ENCODE data around the gene FRS2. TPM values are rescaled to one million over a fixed set of nuclear protein-coding genes. Genes with fewer than 3 reads are reported as not detected.

FRS2 gene
- total and polyA plus RNA-seq, 2 of the 4 experiments (the other 2 are of a cell fraction): 12.4 to 58.3 TPM

DNA sequence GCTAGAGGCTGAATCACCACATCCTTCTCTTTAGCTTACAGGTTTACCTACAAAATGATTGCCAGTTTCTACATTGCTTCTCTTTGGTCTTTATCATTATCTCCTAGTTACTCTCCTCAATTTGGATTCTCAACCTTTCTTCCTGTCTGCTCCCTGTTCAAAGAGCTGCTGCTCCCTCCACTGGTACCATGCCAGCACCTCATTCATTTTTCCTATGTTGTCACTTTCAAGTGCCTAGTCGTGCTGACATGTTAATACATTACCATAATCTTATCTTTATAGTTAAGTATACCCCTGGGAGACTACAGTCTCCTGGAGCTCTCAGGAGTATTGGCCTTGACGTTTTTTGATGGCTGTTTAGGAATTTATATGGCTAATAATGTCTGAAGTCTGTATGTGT is 14.2 kb downstream of the FRS2 start:
- Histone ChIP-seq H3K36me3 (ENCODE audit: control insufficient read depth, insufficient read depth, low read length) (no peaks in the 10 kb centered on the region), H2BK20ac (ENCODE audit: low read depth, low read length) (no peak overlapping the region), H2BK120ac (ENCODE audit: low read depth, low read length) (no peak overlapping the region), H4K8ac (ENCODE audit: low read depth in 2 of 2, low read length in 2 of 2) (no peak overlapping the region), H3K4me1 (ENCODE audit: control insufficient read depth, insufficient read depth, low read length) (no peaks in the 10 kb centered on the region), H3K9me3 (ENCODE audit: control insufficient read depth, insufficient read depth, low read length) (peaks cover 11% of the 10 kb centered on the region), H2BK5ac (ENCODE audit: low read depth, low read length, poor library complexity, severe bottlenecking) (no peak overlapping the region), H3K27ac (ENCODE audit: insufficient read depth, low read length) (no peak overlapping the region), H4K20me1 (ENCODE audit: insufficient read depth, low read length) (peaks cover 62% of the 10 kb centered on the region), H3K14ac (replicated peaks; ENCODE audit: low read depth, low read length) (no peak overlapping the region), H3K4me2 (ENCODE audit: low read depth, low read length) (no peak overlapping the region), H3K9ac (ENCODE audit: low read depth, low read length) (no peak overlapping the region), H3K79me1 (ENCODE audit: low read depth in 1 of 2, low read length in 2 of 2) (peaks cover 21 to 70% of the 10 kb centered on the region in 2 experiments), H2AK5ac (ENCODE audit: low read depth, low read length) (no peak overlapping the region), H4K5ac (ENCODE audit: low read depth, low read length) (no peak overlapping the region), H3K18ac (ENCODE audit: low read depth, low read length) (no peak overlapping the region), H4K91ac (ENCODE audit: insufficient read depth, low read depth, low read length) (no peak overlapping the region), H3K9me1 (ENCODE audit: insufficient read depth, low read length) (peaks cover 3% of the 10 kb centered on the region), H3K4ac (ENCODE audit: low read depth, low read length) (no peak overlapping the region), H3K4me3 (ENCODE audit: insufficient read depth, low read depth, low read length) (no peak overlapping the region), H3K56ac (ENCODE audit: extremely low read depth, insufficient read depth, low read length) (no peak overlapping the region), H2AK9ac (replicated peaks; ENCODE audit: low read depth, low read length, poor library complexity) (no peak overlapping the region), H2BK15ac (ENCODE audit: low read depth, low read length) (no peak overlapping the region), H2AFZ (replicated peaks; ENCODE audit: low read length, poor library complexity) (no peak overlapping the region), H3K23ac (ENCODE audit: low read depth, low read length) (no peak overlapping the region), H3K27me3 (ENCODE audit: control insufficient read depth, insufficient read depth, low read length) (no peaks in the 10 kb centered on the region)
- no peak for ATAC-seq (ENCODE audit: low read depth)
- intact Hi-C loops (cut with micrococcal nuclease) (no loop called here), dilution Hi-C loops (cut with HindIII; ENCODE audit: low sequenced_read_pairs, unreplicated experiment) (no loop called here), in situ Hi-C loops (cut with MboI; ENCODE audit: low sequenced_read_pairs) (no loop called here)
- no peak for DNase-seq
- WGBS, 2 experiments (ENCODE audit: extremely low coverage in 2 of 2, insufficient read length in 1 of 2): no CpG with 5 or more reads among the region's 2 CpGs
- TF ChIP-seq CEBPB (IDR thresholded peaks at IDR 0.05; ENCODE audit: low read depth, low read length) (no peak), MXI1 (IDR thresholded peaks at IDR 0.05; ENCODE audit: borderline replicate concordance, low read depth, low read length) (no peak), NFE2L2 (IDR thresholded peaks at IDR 0.05; ENCODE audit: low read depth, low read length) (no peak), CHD1 (IDR thresholded peaks at IDR 0.05; ENCODE audit: low read depth, low read length) (no peak), RCOR1 (IDR thresholded peaks at IDR 0.05; ENCODE audit: insufficient replicate concordance, low read length) (no peak), SMC3 (IDR thresholded peaks at IDR 0.05; ENCODE audit: low read depth, low read length) (no peak), RAD21 (IDR thresholded peaks at IDR 0.05; ENCODE audit: low read length) (no peak), MAZ (IDR thresholded peaks at IDR 0.05; ENCODE audit: borderline replicate concordance, low read depth, low read length) (no peak), FOS (IDR thresholded peaks at IDR 0.05; ENCODE audit: low read depth, low read length) (no peak), POLR2A (IDR thresholded peaks at IDR 0.05; ENCODE audit: low read depth, low read length) (no peak), RFX5 (IDR thresholded peaks at IDR 0.05; ENCODE audit: low read depth, low read length) (no peak), BHLHE40 (IDR thresholded peaks at IDR 0.05; ENCODE audit: low read depth, low read length) (no peak), MAFK (IDR thresholded peaks at IDR 0.05; ENCODE audit: low read depth, low read length) (no peak)
- TF ChIP-seq, protein P1, sequence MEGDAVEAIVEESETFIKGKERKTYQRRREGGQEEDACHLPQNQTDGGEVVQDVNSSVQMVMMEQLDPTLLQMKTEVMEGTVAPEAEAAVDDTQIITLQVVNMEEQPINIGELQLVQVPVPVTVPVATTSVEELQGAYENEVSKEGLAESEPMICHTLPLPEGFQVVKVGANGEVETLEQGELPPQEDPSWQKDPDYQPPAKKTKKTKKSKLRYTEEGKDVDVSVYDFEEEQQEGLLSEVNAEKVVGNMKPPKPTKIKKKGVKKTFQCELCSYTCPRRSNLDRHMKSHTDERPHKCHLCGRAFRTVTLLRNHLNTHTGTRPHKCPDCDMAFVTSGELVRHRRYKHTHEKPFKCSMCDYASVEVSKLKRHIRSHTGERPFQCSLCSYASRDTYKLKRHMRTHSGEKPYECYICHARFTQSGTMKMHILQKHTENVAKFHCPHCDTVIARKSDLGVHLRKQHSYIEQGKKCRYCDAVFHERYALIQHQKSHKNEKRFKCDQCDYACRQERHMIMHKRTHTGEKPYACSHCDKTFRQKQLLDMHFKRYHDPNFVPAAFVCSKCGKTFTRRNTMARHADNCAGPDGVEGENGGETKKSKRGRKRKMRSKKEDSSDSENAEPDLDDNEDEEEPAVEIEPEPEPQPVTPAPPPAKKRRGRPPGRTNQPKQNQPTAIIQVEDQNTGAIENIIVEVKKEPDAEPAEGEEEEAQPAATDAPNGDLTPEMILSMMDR (conservative IDR thresholded peaks at IDR 0.05; ENCODE audit: low read depth, low read length): no peak
- TF ChIP-seq, protein P2, sequence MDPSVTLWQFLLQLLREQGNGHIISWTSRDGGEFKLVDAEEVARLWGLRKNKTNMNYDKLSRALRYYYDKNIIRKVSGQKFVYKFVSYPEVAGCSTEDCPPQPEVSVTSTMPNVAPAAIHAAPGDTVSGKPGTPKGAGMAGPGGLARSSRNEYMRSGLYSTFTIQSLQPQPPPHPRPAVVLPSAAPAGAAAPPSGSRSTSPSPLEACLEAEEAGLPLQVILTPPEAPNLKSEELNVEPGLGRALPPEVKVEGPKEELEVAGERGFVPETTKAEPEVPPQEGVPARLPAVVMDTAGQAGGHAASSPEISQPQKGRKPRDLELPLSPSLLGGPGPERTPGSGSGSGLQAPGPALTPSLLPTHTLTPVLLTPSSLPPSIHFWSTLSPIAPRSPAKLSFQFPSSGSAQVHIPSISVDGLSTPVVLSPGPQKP (IDR thresholded peaks at IDR 0.05; ENCODE audit: borderline replicate concordance, low read depth, low read length): no peak
- TF ChIP-seq, protein P3, sequence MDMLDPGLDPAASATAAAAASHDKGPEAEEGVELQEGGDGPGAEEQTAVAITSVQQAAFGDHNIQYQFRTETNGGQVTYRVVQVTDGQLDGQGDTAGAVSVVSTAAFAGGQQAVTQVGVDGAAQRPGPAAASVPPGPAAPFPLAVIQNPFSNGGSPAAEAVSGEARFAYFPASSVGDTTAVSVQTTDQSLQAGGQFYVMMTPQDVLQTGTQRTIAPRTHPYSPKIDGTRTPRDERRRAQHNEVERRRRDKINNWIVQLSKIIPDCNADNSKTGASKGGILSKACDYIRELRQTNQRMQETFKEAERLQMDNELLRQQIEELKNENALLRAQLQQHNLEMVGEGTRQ (IDR thresholded peaks at IDR 0.05; ENCODE audit: low read depth, low read length): no peak
- ChIA-PET CTCF (interaction anchor here (0.7 kb wide), 1 partner anchor 87 kb away, joined by 4 read pairs; no protein-coding TSS in a partner anchor), POLR2A (ENCODE audit: unreplicated experiment) (no interaction called here)
- no TSS peak for BruUV-seq (replicated peaks)
